GM12878 (cell line): ENCODE results near the gene ABHD11.

Experiments
- BHLHE40 ChIP-seq, 2 experiments: fragments of 450-650 bp in 1 of 2; IDR thresholded peaks; 2 replicates each; pipeline ENCODE4 v1.6.1; 2011 to 2017; ENCODE audit warnings: low read depth in 2 of 2, borderline replicate concordance in 1 of 2, improper control_type of control experiment in 1 of 2, low read length in 1 of 2, mild to moderate bottlenecking in 1 of 2
- CTCF ChIP-seq, 3 experiments: IDR thresholded peaks in 2 of 3; conservative IDR thresholded peaks in 1 of 3; 2 replicates each; pipeline ENCODE4 v1.5.1; 2011; ENCODE audit warnings: low read depth in 3 of 3, low read length in 3 of 3, mild to moderate bottlenecking in 3 of 3, control low read depth in 2 of 3, moderate library complexity in 2 of 3, inconsistent platforms in 1 of 3, mixed read lengths in 1 of 3; ENCODE audit not compliant: control insufficient read depth in 2 of 3, insufficient read depth in 1 of 3; ENCODE audit errors: extremely low read depth in 1 of 3
- EP300 ChIP-seq, 2 experiments: fragments of 150-350 bp in 1 of 2; IDR thresholded peaks; 2 replicates each; pipeline ENCODE4 v1.6.1; 2011 to 2012; ENCODE audit warnings: low read depth in 2 of 2, low read length in 2 of 2, borderline replicate concordance in 1 of 2, improper control_type of control experiment in 1 of 2, inconsistent platforms in 1 of 2; ENCODE audit not compliant: control insufficient read depth in 1 of 2
- GABPA ChIP-seq: IDR thresholded peaks from 2 replicates; pipeline ENCODE4 v1.6.1; 2014; ENCODE audit warnings: antibody characterized with exemption, low read depth, mild to moderate bottlenecking, inconsistent platforms
- POLR2A ChIP-seq: IDR thresholded peaks from 2 replicates; pipeline ENCODE4 v1.6.1; 2011; ENCODE audit warnings: low read depth, mild to moderate bottlenecking, low read length
- POLR2AphosphoS2 ChIP-seq: IDR thresholded peaks from 2 replicates; pipeline ENCODE4 v1.6.1; 2011; ENCODE audit warnings: low read depth, mild to moderate bottlenecking, low read length, improper control_type of control experiment, moderate library complexity
- RAD21 ChIP-seq: IDR thresholded peaks from 2 replicates; pipeline ENCODE4 v1.6.1; 2011; ENCODE audit warnings: mild to moderate bottlenecking, low read depth, low read length, moderate library complexity; ENCODE audit not compliant: insufficient read depth
- RELA ChIP-seq: fragments of 450-650 bp; IDR thresholded peaks from 2 replicates; pipeline ENCODE4 v1.8.0; 2014; ENCODE audit warnings: borderline replicate concordance; ENCODE audit not compliant: partially characterized antibody
- REST ChIP-seq: IDR thresholded peaks from 2 replicates; pipeline ENCODE4 v1.6.1; 2012; ENCODE audit warnings: mild to moderate bottlenecking, low read depth, low read length
- SIN3A ChIP-seq: IDR thresholded peaks from 2 replicates; pipeline ENCODE4 v1.6.1; 2012; ENCODE audit warnings: low read depth, low read length, improper control_type of control experiment
- SMAD1 ChIP-seq: fragments of 450-650 bp; IDR thresholded peaks from 2 replicates; pipeline ENCODE4 v1.6.1; 2018; ENCODE audit warnings: mild to moderate bottlenecking, low read depth; ENCODE audit not compliant: partially characterized antibody
- SMC3 ChIP-seq: IDR thresholded peaks from 2 replicates; pipeline ENCODE4 v1.6.1; 2011; ENCODE audit warnings: low read length, improper control_type of control experiment, borderline replicate concordance
- SRF ChIP-seq, 2 experiments: IDR thresholded peaks; 2 replicates each; pipeline ENCODE4 v1.6.1; 2011; ENCODE audit warnings: low read depth in 2 of 2, low read length in 2 of 2, mild to moderate bottlenecking in 1 of 2, moderate library complexity in 1 of 2
- USF1 ChIP-seq: IDR thresholded peaks from 2 replicates; pipeline ENCODE4 v1.6.1; 2011; ENCODE audit warnings: borderline replicate concordance, low read depth, mild to moderate bottlenecking, moderate library complexity, mixed read lengths, low read length; ENCODE audit not compliant: insufficient read depth; ENCODE audit errors: extremely low read length

GRCh38 chr7:73721377-73721817, 17.2 kb downstream of the ABHD11 start:
- no peak for TF ChIP-seq USF1
- TF ChIP-seq CTCF (IDR thresholded peaks at IDR 0.05 in 2 of 3, conservative IDR thresholded peaks at IDR 0.05 in 1 of 3; ENCODE audit: control insufficient read depth in 2 of 3, extremely low read depth in 1 of 3, insufficient read depth in 1 of 3, low read depth in 3 of 3, low read length in 3 of 3) = no peak
- TF ChIP-seq GABPA = no peak
- no peak for TF ChIP-seq RAD21
- TF ChIP-seq SMAD1 = no peak
- TF ChIP-seq POLR2A = no peak
- no peak for TF ChIP-seq RELA
- TF ChIP-seq REST = no peak
- no peak for TF ChIP-seq BHLHE40 (IDR thresholded peaks at IDR 0.05; ENCODE audit: borderline replicate concordance in 1 of 2, low read depth in 2 of 2, low read length in 1 of 2)
- TF ChIP-seq SRF (IDR thresholded peaks at IDR 0.05; ENCODE audit: low read depth in 2 of 2, low read length in 2 of 2) = no peak
- TF ChIP-seq SIN3A = no peak
- TF ChIP-seq POLR2AphosphoS2 = no peak
- TF ChIP-seq EP300 (IDR thresholded peaks at IDR 0.05; ENCODE audit: borderline replicate concordance in 1 of 2, control insufficient read depth in 1 of 2, low read depth in 2 of 2, low read length in 2 of 2) = no peak
- TF ChIP-seq SMC3 = no peak
